ENCODE measurements around the gene NCKAP1.
"Not testable (repeated sequence)": the region's sequence is repeated elsewhere in the genome, so short reads cannot be mapped to it uniquely, and the experiment has no call there.

NCKAP1 gene

DNA sequence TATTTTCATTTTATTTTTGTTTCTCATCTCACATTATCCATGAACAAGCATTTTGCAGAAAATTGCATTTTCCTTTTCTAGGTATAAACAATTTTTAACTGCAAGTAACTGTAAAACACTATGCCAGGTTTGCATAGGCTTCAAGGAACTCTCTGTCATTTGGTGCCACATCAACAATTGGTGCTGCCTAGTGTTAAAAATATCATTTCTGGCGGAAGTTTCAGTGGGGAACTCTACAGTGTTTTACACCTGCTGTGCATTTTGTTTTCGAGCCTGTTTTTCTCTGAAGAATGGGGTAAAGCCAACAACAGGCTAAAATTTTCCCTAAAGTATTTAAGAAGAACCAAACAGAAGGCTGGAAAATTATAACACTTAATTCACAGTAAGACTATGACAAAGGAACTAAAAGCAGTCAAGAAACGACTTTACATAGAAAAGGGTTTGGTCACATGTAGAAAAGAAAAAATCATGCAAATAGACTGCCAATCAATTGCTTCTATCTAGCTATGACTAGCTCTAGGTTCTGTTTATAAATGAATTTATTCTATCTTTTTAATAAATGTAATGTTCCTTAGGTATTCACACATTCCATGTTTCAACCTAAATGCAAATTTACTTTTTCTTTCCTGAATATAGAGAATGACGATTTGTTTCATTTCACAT lies 150.4 kb downstream of the NCKAP1 start:
- Histone ChIP-seq H3K4me1 (ENCODE audit: control insufficient read depth in 1 of 2, insufficient read depth in 1 of 2, low read depth in 1 of 2, low read length in 1 of 2) (no peaks in the 10 kb centered on the region), H3K9me3 (no peaks in the 10 kb centered on the region), H3K27ac (no peak overlapping the region), H3K27me3 (no peaks in the 10 kb centered on the region), H3K4me3 (ENCODE audit: low read depth in 1 of 2, low read length in 1 of 2) (no peak overlapping the region), H3K36me3 (no peaks in the 10 kb centered on the region)
- TF ChIP-seq, protein P1, sequence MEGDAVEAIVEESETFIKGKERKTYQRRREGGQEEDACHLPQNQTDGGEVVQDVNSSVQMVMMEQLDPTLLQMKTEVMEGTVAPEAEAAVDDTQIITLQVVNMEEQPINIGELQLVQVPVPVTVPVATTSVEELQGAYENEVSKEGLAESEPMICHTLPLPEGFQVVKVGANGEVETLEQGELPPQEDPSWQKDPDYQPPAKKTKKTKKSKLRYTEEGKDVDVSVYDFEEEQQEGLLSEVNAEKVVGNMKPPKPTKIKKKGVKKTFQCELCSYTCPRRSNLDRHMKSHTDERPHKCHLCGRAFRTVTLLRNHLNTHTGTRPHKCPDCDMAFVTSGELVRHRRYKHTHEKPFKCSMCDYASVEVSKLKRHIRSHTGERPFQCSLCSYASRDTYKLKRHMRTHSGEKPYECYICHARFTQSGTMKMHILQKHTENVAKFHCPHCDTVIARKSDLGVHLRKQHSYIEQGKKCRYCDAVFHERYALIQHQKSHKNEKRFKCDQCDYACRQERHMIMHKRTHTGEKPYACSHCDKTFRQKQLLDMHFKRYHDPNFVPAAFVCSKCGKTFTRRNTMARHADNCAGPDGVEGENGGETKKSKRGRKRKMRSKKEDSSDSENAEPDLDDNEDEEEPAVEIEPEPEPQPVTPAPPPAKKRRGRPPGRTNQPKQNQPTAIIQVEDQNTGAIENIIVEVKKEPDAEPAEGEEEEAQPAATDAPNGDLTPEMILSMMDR (IDR thresholded peaks at IDR 0.05), result no peak

DNA sequence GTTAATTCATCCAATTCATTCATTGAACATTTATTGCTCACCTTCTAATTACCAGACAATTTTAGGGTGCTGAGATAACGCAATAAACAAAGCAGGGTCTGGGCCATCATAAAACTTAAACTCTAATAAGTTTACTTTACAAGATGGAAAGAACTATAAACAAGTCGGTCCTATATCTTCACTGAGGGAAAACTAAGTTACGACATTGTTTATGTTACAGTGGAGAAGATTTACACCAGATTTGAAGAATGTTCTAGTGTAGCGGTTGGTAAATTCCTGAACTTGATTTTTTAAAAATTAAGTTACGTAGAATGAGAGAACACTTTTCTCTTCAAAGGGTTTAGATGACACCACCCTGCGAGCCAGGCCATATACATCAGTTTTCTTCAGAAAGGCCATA lies 151.2 kb downstream of the NCKAP1 start:
- Histone ChIP-seq H3K36me3 (no peaks in the 10 kb centered on the region), H3K27ac (no peak overlapping the region), H3K9me3 (no peaks in the 10 kb centered on the region), H3K4me1 (ENCODE audit: control insufficient read depth in 1 of 2, insufficient read depth in 1 of 2, low read depth in 1 of 2, low read length in 1 of 2) (no peaks in the 10 kb centered on the region), H3K4me3 (ENCODE audit: low read depth in 1 of 2, low read length in 1 of 2) (no peak overlapping the region), H3K27me3 (no peaks in the 10 kb centered on the region)
- TF ChIP-seq, protein P1 (IDR thresholded peaks at IDR 0.05), result no peak

DNA sequence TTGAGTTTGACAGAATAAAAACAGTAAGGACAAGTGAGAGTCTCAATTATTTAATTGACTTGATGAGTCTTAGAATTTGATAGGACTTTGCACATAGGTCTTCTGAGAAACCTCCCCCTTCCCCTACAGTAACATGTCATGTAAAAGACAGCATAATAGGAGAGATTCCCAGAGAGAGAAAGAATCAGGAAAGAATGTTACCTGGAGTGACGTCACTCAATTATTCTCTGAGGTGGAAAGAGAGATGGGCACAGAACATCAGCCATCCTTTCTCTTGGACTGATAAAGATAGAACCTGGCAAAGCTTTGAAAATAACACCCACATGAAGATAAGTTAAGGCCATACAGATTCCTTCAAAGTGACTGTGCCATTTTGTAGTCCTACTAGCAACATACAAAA lies 152.5 kb downstream of the NCKAP1 start:
- TF ChIP-seq, protein P1 (IDR thresholded peaks at IDR 0.05), result no peak
- no peaks in the 10 kb centered on the region for H3K36me3 ChIP-seq
- H3K4me3 ChIP-seq (ENCODE audit: low read depth in 1 of 2, low read length in 1 of 2), result no peak overlapping the region
- H3K27me3 ChIP-seq, result no peaks in the 10 kb centered on the region
- H3K4me1 ChIP-seq (ENCODE audit: control insufficient read depth in 1 of 2, insufficient read depth in 1 of 2, low read depth in 1 of 2, low read length in 1 of 2), result no peaks in the 10 kb centered on the region
- H3K27ac ChIP-seq, result no peak overlapping the region
- H3K9me3 ChIP-seq, result no peaks in the 10 kb centered on the region

DNA sequence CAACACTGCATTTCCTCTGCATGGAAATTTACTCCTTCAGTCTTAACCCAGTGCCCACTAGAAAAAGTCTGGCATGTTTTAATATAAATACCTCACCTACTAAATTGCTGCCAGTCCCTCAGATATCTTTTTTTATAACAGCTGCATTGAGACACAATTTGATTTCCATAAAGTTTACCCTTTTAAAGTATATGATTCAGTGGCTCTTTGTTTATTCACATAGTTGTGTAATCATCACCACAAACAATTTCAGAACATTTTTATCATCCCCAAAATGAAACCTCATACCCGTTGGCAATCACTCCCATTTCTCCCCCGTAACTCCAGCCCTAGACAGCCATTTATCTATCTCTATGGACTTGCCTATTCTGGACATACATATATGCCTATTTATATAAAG lies 154.8 kb downstream of the NCKAP1 start:
- Histone ChIP-seq H3K27me3 (no peaks in the 10 kb centered on the region), H3K4me1 (ENCODE audit: control insufficient read depth in 1 of 2, insufficient read depth in 1 of 2, low read depth in 1 of 2, low read length in 1 of 2) (no peaks in the 10 kb centered on the region), H3K36me3 (no peaks in the 10 kb centered on the region), H3K4me3 (ENCODE audit: low read depth in 1 of 2, low read length in 1 of 2) (no peak overlapping the region), H3K27ac (no peak overlapping the region), H3K9me3 (no peaks in the 10 kb centered on the region)
- TF ChIP-seq, protein P1 (IDR thresholded peaks at IDR 0.05), result no peak

DNA sequence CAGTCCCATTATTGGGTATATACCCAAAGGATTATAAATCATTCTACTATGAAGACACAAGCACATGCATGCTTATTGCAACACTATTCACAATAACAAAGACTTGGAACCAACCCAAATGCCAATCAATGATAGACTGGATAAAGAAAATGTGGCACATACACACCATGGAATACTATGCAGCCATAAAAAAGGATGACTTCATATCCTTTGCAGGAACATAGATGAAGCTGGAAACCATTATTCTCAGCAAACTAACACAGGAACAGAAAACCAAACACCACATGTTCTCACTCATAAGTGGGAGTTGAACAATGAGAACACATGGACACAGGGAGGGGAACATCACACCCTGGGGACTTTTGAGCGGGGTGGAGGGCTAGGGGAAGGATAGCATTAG lies 158.2 kb downstream of the NCKAP1 start:
- not testable (repeated sequence) for H3K27ac ChIP-seq; H3K27me3 ChIP-seq; H3K4me3 ChIP-seq (ENCODE audit: low read depth in 1 of 2, low read length in 1 of 2); H3K36me3 ChIP-seq; H3K9me3 ChIP-seq; H3K4me1 ChIP-seq (ENCODE audit: control insufficient read depth in 1 of 2, insufficient read depth in 1 of 2, low read depth in 1 of 2, low read length in 1 of 2)

DNA sequence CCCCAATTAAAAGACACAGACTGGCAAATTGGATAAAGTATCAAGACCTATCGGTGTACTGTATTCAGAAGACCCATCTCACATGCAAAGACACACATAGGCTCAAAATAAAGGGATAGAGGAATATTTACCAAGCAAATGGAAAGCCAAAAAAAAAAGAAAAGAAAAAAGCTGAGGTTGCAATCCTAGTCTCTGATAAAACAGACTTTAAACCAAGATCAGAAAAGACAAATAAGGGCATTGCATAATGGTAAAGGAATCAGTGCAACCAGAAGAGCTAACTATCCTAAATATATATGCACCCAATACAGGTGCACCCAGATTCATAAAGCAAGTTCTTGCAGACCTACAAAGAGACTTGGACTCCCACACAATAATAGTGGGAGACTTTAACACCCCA lies 161.6 kb downstream of the NCKAP1 start:
- H3K4me3 ChIP-seq (ENCODE audit: low read depth in 1 of 2, low read length in 1 of 2); H3K27ac ChIP-seq; H3K9me3 ChIP-seq; H3K27me3 ChIP-seq; H3K36me3 ChIP-seq; H3K4me1 ChIP-seq (ENCODE audit: control insufficient read depth in 1 of 2, insufficient read depth in 1 of 2, low read depth in 1 of 2, low read length in 1 of 2): not testable (repeated sequence)

DNA sequence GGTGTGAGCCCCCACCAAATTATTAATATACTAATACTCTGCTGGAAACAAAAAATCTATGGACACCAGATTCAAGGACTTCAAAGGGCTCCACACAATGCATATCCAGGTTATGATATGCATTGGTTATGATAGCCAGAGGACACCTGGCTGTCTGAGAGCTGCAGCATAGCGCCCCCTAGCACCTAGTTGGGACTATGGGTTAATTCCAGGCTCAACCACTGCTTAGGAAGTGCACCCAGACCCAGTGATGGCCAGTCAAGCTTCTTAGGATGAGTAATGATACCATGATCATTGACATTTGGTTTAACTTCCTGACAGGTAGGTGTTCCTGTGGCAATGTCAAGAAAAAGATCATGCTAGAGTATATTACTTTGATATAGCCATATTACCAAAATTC lies 168.0 kb downstream of the NCKAP1 start:
- Histone ChIP-seq H3K4me1 (ENCODE audit: control insufficient read depth in 1 of 2, insufficient read depth in 1 of 2, low read depth in 1 of 2, low read length in 1 of 2) (no peaks in the 10 kb centered on the region), H3K9me3 (no peaks in the 10 kb centered on the region), H3K27ac (no peak overlapping the region), H3K4me3 (ENCODE audit: low read depth in 1 of 2, low read length in 1 of 2) (no peak overlapping the region), H3K27me3 (peaks cover 46% of the 10 kb centered on the region), H3K36me3 (no peaks in the 10 kb centered on the region)
- TF ChIP-seq, protein P1 (IDR thresholded peaks at IDR 0.05), result no peak

Data from neutrophil (primary cell).